DND-41 (cell line): ENCODE measurements around the gene ADAMTSL4.

ENCODE experiments used
- ATAC-seq: fragments of 200-7000 bp; cut with Tn5 transposase; 3 replicates; pipeline ENCODE4 v1.9.1; 2021; ENCODE audit warnings: low read depth; ENCODE audit not compliant: insufficient read depth
- DNase-seq: peaks from one replicate; pipeline ENCODE4 v3.0.0-alpha.2; 2020
- H2AFZ ChIP-seq: 2 replicates; pipeline ENCODE4 v1.6.0; 2012; ENCODE audit warnings: low read depth, low read length
- H3K27ac ChIP-seq: 2 replicates; pipeline ENCODE4 v1.5.1; 2012; ENCODE audit warnings: low read length, inconsistent platforms
- H3K27me3 ChIP-seq: fragments of 200-600 bp; sonication (generic); 2 replicates; pipeline ENCODE4 v1.6.0; 2012; ENCODE audit warnings: low read length, mild to moderate bottlenecking, inconsistent platforms; ENCODE audit not compliant: insufficient read depth, poor library complexity
- H3K36me3 ChIP-seq: 2 replicates; pipeline ENCODE4 v1.5.1; 2012; ENCODE audit warnings: low read length, inconsistent platforms; ENCODE audit not compliant: insufficient read depth
- H3K4me1 ChIP-seq: 2 replicates; pipeline ENCODE4 v1.5.1; 2012; ENCODE audit warnings: mild to moderate bottlenecking, low read length; ENCODE audit not compliant: insufficient read depth
- H3K4me2 ChIP-seq: 2 replicates; pipeline ENCODE4 v1.6.0; 2012; ENCODE audit warnings: mild to moderate bottlenecking, moderate library complexity, low read length, inconsistent platforms; ENCODE audit not compliant: insufficient read depth
- H3K4me3 ChIP-seq, 2 experiments: fragments of 200-600 bp in 1 of 2; shearing (Covaris generic) in 1 of 2; 2 replicates each; pipeline ENCODE4 v1.5.1; 2012 to 2016; ENCODE audit warnings: inconsistent platforms in 2 of 2, low read length in 2 of 2, mild to moderate bottlenecking in 2 of 2, low read depth in 1 of 2, moderate library complexity in 1 of 2
- H3K79me2 ChIP-seq: 2 replicates; pipeline ENCODE4 v1.6.0; 2012; ENCODE audit warnings: low read length, inconsistent platforms; ENCODE audit not compliant: insufficient read depth
- H3K9ac ChIP-seq: 2 replicates; pipeline ENCODE4 v1.6.0; 2012; ENCODE audit warnings: low read depth, mild to moderate bottlenecking, inconsistent platforms, low read length, moderate library complexity
- H3K9me3 ChIP-seq: 2 replicates; pipeline ENCODE4 v1.5.1; 2012; ENCODE audit warnings: low read length, moderate library complexity, mild to moderate bottlenecking, inconsistent platforms; ENCODE audit not compliant: insufficient read depth, severe bottlenecking
- H4K20me1 ChIP-seq: 2 replicates; pipeline ENCODE4 v1.6.0; 2012; ENCODE audit warnings: low read length; ENCODE audit not compliant: insufficient read depth
- EZH2 ChIP-seq: IDR thresholded peaks from 3 replicates; pipeline ENCODE4 v1.6.1; 2012; ENCODE audit warnings: borderline replicate concordance, low read depth, mild to moderate bottlenecking, moderate library complexity, low read length, inconsistent platforms; ENCODE audit not compliant: severe bottlenecking
- TF ChIP-seq, protein P1 (sequence below): IDR thresholded peaks from 2 replicates; pipeline ENCODE4 v1.5.1; 2012; ENCODE audit warnings: borderline replicate concordance, low read length, moderate library complexity, mild to moderate bottlenecking; ENCODE audit not compliant: poor library complexity, severe bottlenecking; ENCODE audit errors: extremely low read depth

The ADAMTSL4 gene

GRCh38 chr1:150609732-150610131 lies 60.5 kb downstream of the ADAMTSL4 start:
- no peak overlapping the region for H3K4me2 ChIP-seq
- H4K20me1 ChIP-seq = no peaks in the 10 kb centered on the region
- TF ChIP-seq EZH2 = no peak
- TF ChIP-seq, protein P1, sequence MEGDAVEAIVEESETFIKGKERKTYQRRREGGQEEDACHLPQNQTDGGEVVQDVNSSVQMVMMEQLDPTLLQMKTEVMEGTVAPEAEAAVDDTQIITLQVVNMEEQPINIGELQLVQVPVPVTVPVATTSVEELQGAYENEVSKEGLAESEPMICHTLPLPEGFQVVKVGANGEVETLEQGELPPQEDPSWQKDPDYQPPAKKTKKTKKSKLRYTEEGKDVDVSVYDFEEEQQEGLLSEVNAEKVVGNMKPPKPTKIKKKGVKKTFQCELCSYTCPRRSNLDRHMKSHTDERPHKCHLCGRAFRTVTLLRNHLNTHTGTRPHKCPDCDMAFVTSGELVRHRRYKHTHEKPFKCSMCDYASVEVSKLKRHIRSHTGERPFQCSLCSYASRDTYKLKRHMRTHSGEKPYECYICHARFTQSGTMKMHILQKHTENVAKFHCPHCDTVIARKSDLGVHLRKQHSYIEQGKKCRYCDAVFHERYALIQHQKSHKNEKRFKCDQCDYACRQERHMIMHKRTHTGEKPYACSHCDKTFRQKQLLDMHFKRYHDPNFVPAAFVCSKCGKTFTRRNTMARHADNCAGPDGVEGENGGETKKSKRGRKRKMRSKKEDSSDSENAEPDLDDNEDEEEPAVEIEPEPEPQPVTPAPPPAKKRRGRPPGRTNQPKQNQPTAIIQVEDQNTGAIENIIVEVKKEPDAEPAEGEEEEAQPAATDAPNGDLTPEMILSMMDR = no peak
- H3K27ac ChIP-seq = no peak overlapping the region
- H2AFZ ChIP-seq = no peak overlapping the region
- H3K36me3 ChIP-seq = peaks cover 30% of the 10 kb centered on the region
- ATAC-seq = no peak
- H3K4me3 ChIP-seq = no peak overlapping the region
- H3K9ac ChIP-seq = no peak overlapping the region
- H3K9me3 ChIP-seq = no peaks in the 10 kb centered on the region
- no peaks in the 10 kb centered on the region for H3K27me3 ChIP-seq
- no peak for DNase-seq
- H3K4me1 ChIP-seq = no peaks in the 10 kb centered on the region
- 0 out of 2 replicates have a peak, but pooled peaks cover 3% of the 10 kb centered on the region for H3K79me2 ChIP-seq
